ENCODE results near the gene ATXN7L1.

The ATXN7L1 gene, protein sequence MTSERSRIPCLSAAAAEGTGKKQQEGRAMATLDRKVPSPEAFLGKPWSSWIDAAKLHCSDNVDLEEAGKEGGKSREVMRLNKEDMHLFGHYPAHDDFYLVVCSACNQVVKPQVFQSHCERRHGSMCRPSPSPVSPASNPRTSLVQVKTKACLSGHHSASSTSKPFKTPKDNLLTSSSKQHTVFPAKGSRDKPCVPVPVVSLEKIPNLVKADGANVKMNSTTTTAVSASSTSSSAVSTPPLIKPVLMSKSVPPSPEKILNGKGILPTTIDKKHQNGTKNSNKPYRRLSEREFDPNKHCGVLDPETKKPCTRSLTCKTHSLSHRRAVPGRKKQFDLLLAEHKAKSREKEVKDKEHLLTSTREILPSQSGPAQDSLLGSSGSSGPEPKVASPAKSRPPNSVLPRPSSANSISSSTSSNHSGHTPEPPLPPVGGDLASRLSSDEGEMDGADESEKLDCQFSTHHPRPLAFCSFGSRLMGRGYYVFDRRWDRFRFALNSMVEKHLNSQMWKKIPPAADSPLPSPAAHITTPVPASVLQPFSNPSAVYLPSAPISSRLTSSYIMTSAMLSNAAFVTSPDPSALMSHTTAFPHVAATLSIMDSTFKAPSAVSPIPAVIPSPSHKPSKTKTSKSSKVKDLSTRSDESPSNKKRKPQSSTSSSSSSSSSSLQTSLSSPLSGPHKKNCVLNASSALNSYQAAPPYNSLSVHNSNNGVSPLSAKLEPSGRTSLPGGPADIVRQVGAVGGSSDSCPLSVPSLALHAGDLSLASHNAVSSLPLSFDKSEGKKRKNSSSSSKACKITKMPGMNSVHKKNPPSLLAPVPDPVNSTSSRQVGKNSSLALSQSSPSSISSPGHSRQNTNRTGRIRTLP

GRCh38 chr7:105876091-105876963, at the start of gene ATXN7L1:
Gene ATXN7L1, minus strand, starts transcription at chr7:105876599. Its CDS starts 41 bp downstream, at chr7:105876558.
- peak within 1 kb of the TSS; percentile 91 for H3K4me2 ChIP-seq (ENCODE audit: low read length)
- no peaks in the 10 kb centered on the region for H3K4me1 ChIP-seq
- peak within 1 kb of the TSS; percentile 97 for H2AFZ ChIP-seq
- peak within 1 kb of the TSS; percentile 93 for H3K4me3 ChIP-seq (ENCODE audit: low read depth, low read length)
- no peaks in the 10 kb centered on the region for H3K36me3 ChIP-seq (ENCODE audit: control insufficient read depth, insufficient read depth, low read length)
- H3K9me3 ChIP-seq (ENCODE audit: control insufficient read depth, low read length) = no peaks in the 10 kb centered on the region
- peaks cover 7% of the 10 kb centered on the region for H3K79me2 ChIP-seq
- no peaks in the 10 kb centered on the region for H3K27me3 ChIP-seq (ENCODE audit: control insufficient read depth, insufficient read depth, low read length)
- H3K27ac ChIP-seq = peak within 1 kb of the TSS; percentile 78
- peak within 1 kb of the TSS; percentile 20 for H3K9ac ChIP-seq
- TF ChIP-seq, protein P1, sequence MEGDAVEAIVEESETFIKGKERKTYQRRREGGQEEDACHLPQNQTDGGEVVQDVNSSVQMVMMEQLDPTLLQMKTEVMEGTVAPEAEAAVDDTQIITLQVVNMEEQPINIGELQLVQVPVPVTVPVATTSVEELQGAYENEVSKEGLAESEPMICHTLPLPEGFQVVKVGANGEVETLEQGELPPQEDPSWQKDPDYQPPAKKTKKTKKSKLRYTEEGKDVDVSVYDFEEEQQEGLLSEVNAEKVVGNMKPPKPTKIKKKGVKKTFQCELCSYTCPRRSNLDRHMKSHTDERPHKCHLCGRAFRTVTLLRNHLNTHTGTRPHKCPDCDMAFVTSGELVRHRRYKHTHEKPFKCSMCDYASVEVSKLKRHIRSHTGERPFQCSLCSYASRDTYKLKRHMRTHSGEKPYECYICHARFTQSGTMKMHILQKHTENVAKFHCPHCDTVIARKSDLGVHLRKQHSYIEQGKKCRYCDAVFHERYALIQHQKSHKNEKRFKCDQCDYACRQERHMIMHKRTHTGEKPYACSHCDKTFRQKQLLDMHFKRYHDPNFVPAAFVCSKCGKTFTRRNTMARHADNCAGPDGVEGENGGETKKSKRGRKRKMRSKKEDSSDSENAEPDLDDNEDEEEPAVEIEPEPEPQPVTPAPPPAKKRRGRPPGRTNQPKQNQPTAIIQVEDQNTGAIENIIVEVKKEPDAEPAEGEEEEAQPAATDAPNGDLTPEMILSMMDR (IDR thresholded peaks at IDR 0.05) = no peak

- TF ChIP-seq, protein P1 (IDR thresholded peaks at IDR 0.05) = no peak
- Histone ChIP-seq H3K36me3 (ENCODE audit: control insufficient read depth, insufficient read depth, low read length) (no peaks in the 10 kb centered on the region), H3K9me3 (ENCODE audit: control insufficient read depth, low read length) (no peaks in the 10 kb centered on the region), H3K27me3 (ENCODE audit: control insufficient read depth, insufficient read depth, low read length) (no peaks in the 10 kb centered on the region), H3K4me3 (ENCODE audit: low read depth, low read length) (no peak overlapping the region), H3K4me2 (ENCODE audit: low read length) (no peak overlapping the region), H3K27ac (no peak overlapping the region), H2AFZ (no peak overlapping the region), H3K79me2 (no peaks in the 10 kb centered on the region), H3K9ac (no peak overlapping the region), H3K4me1 (no peaks in the 10 kb centered on the region)
Measured at GRCh38 chr7:105926131-105926530, 49.7 kb upstream of the ATXN7L1 start.

- no peaks in the 10 kb centered on the region for H3K9me3 ChIP-seq (ENCODE audit: control insufficient read depth, low read length)
- H3K4me2 ChIP-seq (ENCODE audit: low read length) = no peak overlapping the region
- H3K9ac ChIP-seq = no peak overlapping the region
- no peak overlapping the region for H3K4me3 ChIP-seq (ENCODE audit: low read depth, low read length)
- no peak overlapping the region for H3K27ac ChIP-seq
- no peaks in the 10 kb centered on the region for H3K36me3 ChIP-seq (ENCODE audit: control insufficient read depth, insufficient read depth, low read length)
- no peaks in the 10 kb centered on the region for H3K27me3 ChIP-seq (ENCODE audit: control insufficient read depth, insufficient read depth, low read length)
- TF ChIP-seq, protein P1 (IDR thresholded peaks at IDR 0.05) = no peak
- H3K79me2 ChIP-seq = no peaks in the 10 kb centered on the region
- H3K4me1 ChIP-seq = no peaks in the 10 kb centered on the region
- H2AFZ ChIP-seq = no peak overlapping the region
Measured at GRCh38 chr7:105924945-105925344, 48.5 kb upstream of the ATXN7L1 start.

- Histone ChIP-seq H3K9me3 (ENCODE audit: control insufficient read depth, low read length) (no peaks in the 10 kb centered on the region), H3K4me2 (ENCODE audit: low read length) (no peak overlapping the region), H3K79me2 (no peaks in the 10 kb centered on the region), H3K4me3 (ENCODE audit: low read depth, low read length) (no peak overlapping the region), H2AFZ (no peak overlapping the region), H3K27me3 (ENCODE audit: control insufficient read depth, insufficient read depth, low read length) (no peaks in the 10 kb centered on the region), H3K27ac (no peak overlapping the region), H3K9ac (no peak overlapping the region), H3K4me1 (no peaks in the 10 kb centered on the region), H3K36me3 (ENCODE audit: control insufficient read depth, insufficient read depth, low read length) (no peaks in the 10 kb centered on the region)
- TF ChIP-seq, protein P1 (IDR thresholded peaks at IDR 0.05) = no peak
Measured at GRCh38 chr7:105920766-105921165, 44.4 kb upstream of the ATXN7L1 start.
